ENCODE results near the gene PDCD4.

GRCh38 chr10:110927461-110927860 is 55.7 kb downstream of the PDCD4 start:
- TF ChIP-seq CEBPB (IDR thresholded peaks at IDR 0.05; ENCODE audit: low read depth, low read length): no peak
- TF ChIP-seq CTCF (conservative IDR thresholded peaks at IDR 0.05; ENCODE audit: low read depth, low read length): no peak
- no peak for TF ChIP-seq POLR2A (IDR thresholded peaks at IDR 0.05; ENCODE audit: low read depth, low read length)

All from IMR-90 (cell line).